CD14-positive monocyte (primary cell): Measurements from ENCODE around the gene DYNC1I1. TPM values are rescaled to one million over a fixed set of nuclear protein-coding genes. Genes with fewer than 3 reads are reported as not detected.

Experiments used
- DNase-seq, 3 donors: peaks; one replicate each; pipeline ENCODE4 v3.0.0-alpha.2; 2011 to 2022
- H2AFZ ChIP-seq: 2 replicates; pipeline ENCODE4 v1.6.0; 2012; ENCODE audit warnings: mild to moderate bottlenecking, low read depth, low read length, inconsistent platforms; ENCODE audit not compliant: insufficient read depth, poor library complexity, severe bottlenecking
- H3K27ac ChIP-seq, 2 donors: 1 replicate in 1 of 2; 2 replicates in 1 of 2; pipeline ENCODE4 v1.5.1; 2012 to 2013; ENCODE audit warnings: low read length in 2 of 2, control low read depth in 1 of 2, inconsistent platforms in 1 of 2, low read depth in 1 of 2, mild to moderate bottlenecking in 1 of 2
- H3K27me3 ChIP-seq, 2 donors: one replicate each; pipeline versions ENCODE4 v1.6.0 to v1.6.1; 2011 to 2013; ENCODE audit warnings: low read length in 2 of 2; ENCODE audit not compliant: control insufficient read depth in 2 of 2, insufficient read depth in 2 of 2
- H3K36me3 ChIP-seq, 2 donors: replicated peaks in 1 of 2; 1 replicate in 1 of 2; 2 replicates in 1 of 2; pipeline versions ENCODE4 v1.5.1 to v1.6.1; 2012 to 2013; ENCODE audit warnings: low read length in 2 of 2, control low read depth in 1 of 2, inconsistent platforms in 1 of 2, mild to moderate bottlenecking in 1 of 2; ENCODE audit not compliant: insufficient read depth in 2 of 2, control insufficient read depth in 1 of 2
- H3K4me1 ChIP-seq, 2 donors: 1 replicate in 1 of 2; 2 replicates in 1 of 2; pipeline versions ENCODE4 v1.5.1 to v1.6.1; 2012 to 2013; ENCODE audit warnings: low read length in 2 of 2, control low read depth in 1 of 2, inconsistent platforms in 1 of 2, mild to moderate bottlenecking in 1 of 2, moderate library complexity in 1 of 2; ENCODE audit not compliant: insufficient read depth in 2 of 2, control insufficient read depth in 1 of 2
- H3K4me2 ChIP-seq: replicated peaks from 2 replicates; pipeline ENCODE3; 2012; ENCODE audit warnings: low read length, moderate library complexity, mild to moderate bottlenecking; ENCODE audit not compliant: poor library complexity, severe bottlenecking; ENCODE audit errors: extremely low read depth
- H3K4me3 ChIP-seq, 3 experiments: fragments of 200-600 bp in 1 of 3; sonication (generic) in 1 of 3; replicated peaks in 1 of 3; 1 replicate in 2 of 3; 2 replicates in 1 of 3; pipeline ENCODE4 v1.5.1; 2011 to 2013; ENCODE audit warnings: low read length in 3 of 3, mild to moderate bottlenecking in 3 of 3, control low read depth in 2 of 3, low read depth in 2 of 3, inconsistent platforms in 1 of 3, moderate library complexity in 1 of 3
- H3K79me2 ChIP-seq: 2 replicates; pipeline ENCODE4 v1.6.0; 2012; ENCODE audit warnings: mild to moderate bottlenecking, control low read depth, inconsistent platforms, low read length, moderate library complexity; ENCODE audit not compliant: insufficient read depth
- H3K9ac ChIP-seq: 2 replicates; pipeline ENCODE4 v1.6.0; 2017; ENCODE audit warnings: low read length, mild to moderate bottlenecking; ENCODE audit not compliant: insufficient read depth, poor library complexity, severe bottlenecking
- H3K9me3 ChIP-seq, 2 donors: replicated peaks in 1 of 2; 1 replicate in 1 of 2; 2 replicates in 1 of 2; pipeline versions ENCODE4 v1.5.1 to v1.6.1; 2012 to 2013; ENCODE audit warnings: low read length in 2 of 2, control low read depth in 1 of 2; ENCODE audit not compliant: control insufficient read depth in 1 of 2, insufficient read depth in 1 of 2
- H4K20me1 ChIP-seq: 2 replicates; pipeline ENCODE4 v1.6.0; 2012; ENCODE audit warnings: mild to moderate bottlenecking, low read length, control low read depth, moderate library complexity; ENCODE audit not compliant: insufficient read depth
- H3K27ac Mint-ChIP-seq, 7 donors: one replicate each; pipeline ENCODE4 v1.8.0; 2020; ENCODE audit warnings: mild to moderate bottlenecking in 7 of 7, mixed read lengths in 7 of 7, moderate library complexity in 6 of 7, inconsistent platforms in 2 of 7
- H3K27me3 Mint-ChIP-seq, 3 donors: one replicate each; pipeline ENCODE4 v1.8.0; 2021 to 2022; ENCODE audit warnings: low read depth in 3 of 3, mild to moderate bottlenecking in 3 of 3, mixed read lengths in 3 of 3, moderate library complexity in 3 of 3, inconsistent platforms in 1 of 3
- H3K36me3 Mint-ChIP-seq, 2 donors: one replicate each; pipeline ENCODE4 v1.8.0; 2020; ENCODE audit warnings: mixed read lengths in 2 of 2, inconsistent platforms in 1 of 2, mild to moderate bottlenecking in 1 of 2
- H3K4me1 Mint-ChIP-seq: one replicate; pipeline ENCODE4 v1.8.0; 2020; ENCODE audit warnings: mild to moderate bottlenecking, mixed read lengths
- H3K4me3 Mint-ChIP-seq, 2 donors: one replicate each; pipeline ENCODE4 v1.8.0; 2020; ENCODE audit warnings: mild to moderate bottlenecking in 2 of 2, mixed read lengths in 2 of 2, moderate library complexity in 1 of 2
- H3K9me3 Mint-ChIP-seq, 7 donors: one replicate each; pipeline ENCODE4 v1.8.0; 2020 to 2022; ENCODE audit warnings: mixed read lengths in 7 of 7, mild to moderate bottlenecking in 6 of 7, moderate library complexity in 6 of 7, inconsistent platforms in 2 of 7
- CTCF ChIP-seq: fragments of 200-600 bp; IDR thresholded peaks from one replicate; pipeline ENCODE4 v1.8.0; 2022; ENCODE audit warnings: antibody characterized with exemption, mild to moderate bottlenecking
- WGBS: methylation state at CpG from one replicate; pipeline ENCODE4 v1.1.5; 2013; ENCODE audit warnings: missing lambda C conversion rate; ENCODE audit not compliant: insufficient coverage; 5-methylcytosine and 5-hydroxymethylcytosine counted together
- intact Hi-C, 2 donors: fragments of 100-400 bp; cut with micrococcal nuclease; formaldehyde crosslinking; loops; one replicate each; pipeline versions ENCODE4 v1.15.0 to v1.15.1; 2023
- polyA plus RNA-seq, 3 donors: library from polyadenylated mRNA; depleted of rRNA in 1 of 3; unstranded in 2 of 3; stranded (reverse) in 1 of 3; fragments of 300-500 nt in 2 of 3; fragments of >200 nt in 1 of 3; fragmentation: Illumina TruSeq in 2 of 3; gene quantifications; 1 replicate in 2 of 3; 2 replicates in 1 of 3; pipeline ENCODE4 v1.2.3, GENCODE V29; 2012 to 2021

The DYNC1I1 gene
- polyA plus RNA-seq, 3 donors, result not detected

- H3K9ac ChIP-seq, result no peak overlapping the region
- DNase-seq, result no peak
- no peaks in the 10 kb centered on the region for H3K79me2 ChIP-seq
- H3K4me1 Mint-ChIP-seq, result no peaks in the 10 kb centered on the region
- H3K4me3 Mint-ChIP-seq, result no peak overlapping the region
- no CpG with 5 or more reads among the region's 4 CpGs for WGBS
- no peak overlapping the region for H3K4me3 ChIP-seq
- H3K9me3 ChIP-seq, result no peaks in the 10 kb centered on the region
- TF ChIP-seq CTCF, result no peak
- H3K4me1 ChIP-seq, result no peaks in the 10 kb centered on the region
- peaks cover under 1 to 1% (median 1%) of the 10 kb centered on the region in 3 donors for H3K27me3 Mint-ChIP-seq
- H3K9me3 Mint-ChIP-seq, result peaks cover 0 to 7% (median 0%) of the 10 kb centered on the region in 7 donors
- no peak overlapping the region for H2AFZ ChIP-seq
- H3K36me3 Mint-ChIP-seq, result no peaks in the 10 kb centered on the region
- no peaks in the 10 kb centered on the region for H4K20me1 ChIP-seq
- H3K4me2 ChIP-seq, result no peak overlapping the region
- intact Hi-C loops, result no loop called here
- no peaks in the 10 kb centered on the region for H3K36me3 ChIP-seq
- no peak overlapping the region for H3K27ac ChIP-seq
- no peak overlapping the region for H3K27ac Mint-ChIP-seq
- no peaks in the 10 kb centered on the region for H3K27me3 ChIP-seq
Observed at GRCh38 chr7:96021568-96021967, 249.2 kb downstream of the DYNC1I1 start.

- DNase-seq, result no peak
- H3K27me3 Mint-ChIP-seq, result peaks cover 3 to 6% (median 3%) of the 10 kb centered on the region in 3 donors
- Histone ChIP-seq H3K79me2 (no peaks in the 10 kb centered on the region), H3K9me3 (no peaks in the 10 kb centered on the region), H4K20me1 (no peaks in the 10 kb centered on the region), H3K27ac (no peak overlapping the region), H3K4me3 (no peak overlapping the region), H3K4me2 (no peak overlapping the region), H3K36me3 (no peaks in the 10 kb centered on the region), H3K27me3 (no peaks in the 10 kb centered on the region), H2AFZ (no peak overlapping the region), H3K9ac (no peak overlapping the region), H3K4me1 (no peaks in the 10 kb centered on the region)
- no peak overlapping the region for H3K27ac Mint-ChIP-seq
- H3K36me3 Mint-ChIP-seq, result no peaks in the 10 kb centered on the region
- no peak overlapping the region for H3K4me3 Mint-ChIP-seq
- intact Hi-C loops, result no loop called here
- H3K4me1 Mint-ChIP-seq, result no peaks in the 10 kb centered on the region
- H3K9me3 Mint-ChIP-seq, result peaks cover 0 to 6% (median 0%) of the 10 kb centered on the region in 7 donors
- 75% methylated on average over 1 of the region's 3 CpGs for WGBS
- no peak for TF ChIP-seq CTCF
Observed at GRCh38 chr7:96023387-96023786, 251.0 kb downstream of the DYNC1I1 start.
